Measurements from ENCODE around the gene SECISBP2L. TPM values are rescaled to one million over a fixed set of nuclear protein-coding genes. Genes with fewer than 3 reads are reported as not detected.

The SECISBP2L gene
- total and polyA plus RNA-seq, 9 of the 15 experiments (the other 6 are each of a cell fraction or from before 2014, with no cell fraction given) = 0.55 to 14.1 (median 10.4) TPM

DNA sequence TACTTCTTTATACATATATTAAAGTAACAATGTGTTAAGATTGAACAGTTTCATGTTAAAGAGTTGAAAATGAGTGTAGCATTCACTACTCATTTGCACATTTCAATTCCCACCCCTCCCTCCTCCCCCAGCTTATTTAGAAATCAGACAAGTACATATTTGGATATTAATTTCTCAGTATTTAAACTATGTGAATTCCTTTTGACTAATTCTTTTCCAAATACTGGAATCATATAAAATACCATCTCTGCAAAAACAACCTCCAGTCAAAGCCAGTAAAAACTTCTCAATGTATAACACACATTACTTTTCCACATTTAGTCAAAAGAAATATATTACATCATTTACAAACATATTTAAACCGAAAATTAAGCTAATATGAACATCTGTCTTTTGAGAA lies 57.1 kb downstream of the SECISBP2L start (continued):
- TF ChIP-seq HDGF (IDR thresholded peaks at IDR 0.05) = no peak

GRCh38 chr15:48987142-48987541 lies 59.1 kb downstream of the SECISBP2L start:
- POLR2A ChIA-PET = interaction anchor here (2.1 kb wide), 1 partner anchor 11 kb away, joined by 9 read pairs; no protein-coding TSS in a partner anchor
- intact Hi-C loops (cut with micrococcal nuclease) (no loop called here), in situ Hi-C loops (cut with MboI) (no loop called here)
- Histone ChIP-seq H3K36me3 (ENCODE audit: control insufficient read depth, insufficient read depth, low read length) (peaks cover 17% of the 10 kb centered on the region; the same call in 1 of the 3 replicates), H3K4me3 (no peak overlapping the region), H3K27me3 (ENCODE audit: control insufficient read depth in 2 of 2, insufficient read depth in 2 of 2, low read length in 2 of 2) (no peaks in the 10 kb centered on the region), H3K4me1 (replicated peaks in 1 of 2; ENCODE audit: control insufficient read depth in 2 of 2, insufficient read depth in 2 of 2, low read length in 2 of 2) (no peaks in the 10 kb centered on the region), H3K9me1 (ENCODE audit: control insufficient read depth, insufficient read depth, low read length) (no peaks in the 10 kb centered on the region), H3K27ac (ENCODE audit: extremely low read depth, low read depth, low read length) (no peak overlapping the region), H3K9ac (ENCODE audit: insufficient read depth in 1 of 2, low read depth in 2 of 2, low read length in 2 of 2) (no peak overlapping the region), H3K79me2 (ENCODE audit: control insufficient read depth, insufficient read depth, low read length) (no peaks in the 10 kb centered on the region), H3K9me3 (replicated peaks; ENCODE audit: control insufficient read depth, insufficient read depth, low read depth, low read length) (no peaks in the 10 kb centered on the region), H2AFZ (ENCODE audit: low read depth, low read length) (no peak overlapping the region), H3K4me2 (ENCODE audit: insufficient read depth, low read length) (no peak overlapping the region), H4K20me1 (replicated peaks; ENCODE audit: control insufficient read depth, insufficient read depth, low read length) (no peaks in the 10 kb centered on the region)
- TF ChIP-seq E2F6 (IDR thresholded peaks at IDR 0.05; ENCODE audit: borderline replicate concordance in 1 of 2, extremely low read depth in 1 of 2, insufficient read depth in 1 of 2, insufficient read length in 1 of 2, low read depth in 1 of 2, low read length in 1 of 2, poor library complexity in 1 of 2, severe bottlenecking in 1 of 2) (no peak), ZBTB26 (CRISPR knock-in tag; IDR thresholded peaks at IDR 0.05) (no peak)
- no peak for FAIRE-seq
- no peak for DNase-seq (ENCODE audit: extremely low read depth in 1 of 4, low spot score in 3 of 4)
- no peak for ATAC-seq
- CTCF ChIA-PET (ENCODE audit: low intra/inter-chr PET ratio) = no interaction called here
- BruUV-seq (replicated peaks) = no TSS peak
